Activated naive CD4-positive, alpha-beta T cell treated with Interleukin-2 at 50 U/mL for 16 hours (primary cell): Measurements from ENCODE around the gene PI4KA.
"Not testable (repeated sequence)": the region's sequence is repeated elsewhere in the genome, so short reads cannot be mapped to it uniquely, and the experiment has no call there.

ENCODE experiments used
- DNase-seq: peaks from one replicate; pipeline ENCODE4 v3.0.0-alpha.2; 2020

The PI4KA gene

DNA sequence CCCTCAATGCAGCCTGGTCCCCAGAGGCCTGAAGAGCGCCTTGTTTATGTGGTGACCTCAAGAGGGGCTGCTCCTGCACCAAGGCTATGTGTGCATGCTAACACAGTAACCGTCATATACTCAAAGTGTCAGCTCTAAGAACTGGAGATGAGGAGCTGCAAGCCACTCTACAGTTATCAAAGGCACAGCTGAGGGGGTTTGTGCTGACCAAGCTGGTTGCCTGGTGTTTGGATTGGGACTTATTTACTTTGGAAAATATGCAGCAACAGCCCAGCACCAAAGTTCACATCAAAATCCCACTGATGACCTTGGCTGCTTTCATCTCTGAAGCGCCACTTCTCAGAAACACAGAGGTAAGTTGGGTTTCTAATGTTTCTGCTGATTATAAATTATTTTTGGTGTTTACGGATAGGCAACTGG, 84.8 kb downstream of the PI4KA start, which contains the start of gene SERPIND1:
TSS of gene SERPIND1 (plus strand) at position 321 of the 420 bp plus-strand sequence. CDS start 5,200 bp downstream, outside the sequence.
- DNase-seq, result no peak

GRCh38 chr22:20771918-20772625, 86.5 kb downstream of the PI4KA start:
- DNase-seq, result no peak

DNA sequence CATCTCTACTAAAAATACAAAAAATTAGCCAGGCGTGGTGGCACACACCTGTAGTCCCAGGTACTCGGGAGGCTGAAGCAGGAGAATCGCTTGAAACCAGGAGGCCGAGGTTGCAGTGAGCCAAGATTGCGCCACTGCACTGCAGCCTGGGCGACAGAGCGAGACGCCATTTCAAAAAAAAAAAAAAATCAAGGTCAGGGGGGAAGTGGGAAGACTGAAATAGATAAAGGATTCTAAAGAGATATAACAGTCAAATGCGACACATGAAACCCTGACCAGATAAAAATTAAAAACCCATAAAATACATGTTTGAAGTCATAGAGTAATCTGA, 89.2 kb downstream of the PI4KA start:
- not testable (repeated sequence) for DNase-seq

DNA sequence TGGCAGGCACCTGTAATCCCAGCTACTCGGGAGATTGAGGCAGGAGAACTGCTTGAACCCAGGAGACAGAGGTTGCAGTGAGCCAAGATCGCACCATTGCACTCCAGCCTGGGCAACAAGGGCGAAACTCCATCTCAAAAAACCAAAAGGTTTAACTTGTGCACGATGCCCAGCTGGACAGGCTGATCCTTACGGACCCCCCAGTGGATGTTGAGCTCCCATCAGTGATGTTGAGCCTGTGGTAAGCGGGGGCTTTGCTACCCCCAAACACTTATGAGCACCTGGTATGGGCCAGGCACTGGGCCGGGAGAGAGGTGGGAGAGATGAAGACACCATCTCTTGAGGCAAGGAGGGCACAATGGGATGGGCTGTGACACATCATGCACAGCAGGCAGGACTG, 92.1 kb downstream of the PI4KA start:
- no peak for DNase-seq

DNA sequence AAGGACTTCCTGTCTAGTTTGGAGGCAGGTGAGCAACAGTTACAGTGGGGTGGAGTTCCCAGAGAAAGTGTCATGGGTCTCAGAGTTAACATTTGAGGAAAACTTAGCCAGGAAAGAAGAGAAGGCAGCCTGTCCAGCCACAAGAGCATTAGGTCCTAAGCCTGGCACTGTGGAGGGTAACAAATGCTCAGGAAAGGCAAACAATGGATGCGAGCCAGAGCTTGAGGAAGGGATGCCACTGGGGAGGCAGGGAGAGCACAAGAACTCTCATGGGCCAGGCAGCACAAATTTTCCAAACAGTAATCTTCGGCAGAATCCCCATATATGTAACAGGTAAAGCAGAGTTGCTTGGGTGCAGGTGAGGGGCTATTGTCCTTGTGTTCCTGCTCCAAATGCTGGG, 92.7 kb downstream of the PI4KA start:
- DNase-seq, result no peak

DNA sequence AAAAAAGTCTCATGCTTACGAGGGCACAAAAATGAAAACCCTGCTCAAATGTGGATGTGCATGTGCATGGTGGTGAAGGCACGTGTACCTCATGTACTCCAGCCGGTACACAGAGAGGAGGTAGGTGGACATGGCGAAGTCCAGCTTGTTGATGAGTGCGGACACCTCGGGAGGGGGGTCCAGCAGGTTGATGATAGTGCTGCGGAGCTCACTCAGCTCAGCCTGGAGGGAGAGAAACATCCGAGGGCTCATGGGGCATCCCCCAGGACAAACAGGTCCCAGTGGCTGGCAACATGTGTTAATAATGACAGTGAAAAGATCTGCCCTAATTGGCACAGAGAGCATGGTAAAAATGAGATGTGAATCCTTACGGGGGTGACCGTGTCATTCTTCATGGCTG, 93.9 kb downstream of the PI4KA start:
- no peak for DNase-seq

DNA sequence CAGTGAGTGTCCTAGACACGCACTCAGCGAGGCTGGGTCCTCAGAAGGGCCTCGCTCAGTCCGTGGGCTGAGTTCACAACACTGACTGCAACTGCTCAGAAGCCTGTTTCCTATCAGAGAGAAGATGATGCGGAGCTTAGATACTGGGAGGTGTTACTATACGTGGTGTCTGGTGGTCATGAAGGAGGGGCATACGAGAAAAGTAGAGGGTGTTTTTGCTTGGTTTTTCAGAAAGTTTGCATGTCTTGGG, 94.2 kb downstream of the PI4KA start:
- no peak for DNase-seq

DNA sequence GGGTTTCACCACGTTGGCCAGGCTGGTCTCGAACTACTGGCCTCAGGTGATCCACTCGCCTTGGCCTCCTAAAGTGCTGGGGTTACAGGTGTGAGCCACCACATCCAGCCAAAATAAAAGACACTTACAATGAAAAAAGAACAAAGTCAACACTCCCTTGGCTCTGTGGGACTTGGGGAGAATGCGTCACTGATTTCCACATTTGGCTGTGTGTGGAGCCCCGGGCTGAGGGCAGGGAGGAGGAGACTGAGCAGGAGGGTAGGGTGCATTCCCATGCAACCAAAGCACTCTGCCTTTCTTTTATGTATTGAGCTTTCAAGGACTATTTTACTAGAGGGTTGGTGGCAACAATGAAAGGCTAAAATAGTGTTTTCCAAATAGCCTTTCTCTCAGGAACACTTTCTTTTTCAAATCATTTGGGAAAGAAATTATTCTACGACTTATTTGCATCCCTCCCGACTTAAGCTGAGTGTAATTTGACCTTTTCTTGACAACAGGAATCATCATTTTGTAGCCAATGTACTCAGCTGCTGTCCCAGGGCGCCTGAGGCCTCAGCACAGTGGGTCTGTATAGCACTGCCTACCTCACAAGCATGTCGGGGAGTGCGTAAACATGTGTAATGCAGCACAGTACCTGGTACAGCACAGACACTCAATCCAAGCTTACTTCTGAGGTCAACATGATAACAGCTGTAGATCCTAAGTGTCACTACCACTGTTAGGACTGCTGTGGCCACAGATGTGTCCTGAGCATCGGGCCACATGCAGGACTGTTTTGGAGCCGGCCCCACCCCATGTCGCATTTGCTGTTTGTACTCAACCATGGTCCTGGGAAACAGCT, 94.8 kb downstream of the PI4KA start:
- no peak for DNase-seq

DNA sequence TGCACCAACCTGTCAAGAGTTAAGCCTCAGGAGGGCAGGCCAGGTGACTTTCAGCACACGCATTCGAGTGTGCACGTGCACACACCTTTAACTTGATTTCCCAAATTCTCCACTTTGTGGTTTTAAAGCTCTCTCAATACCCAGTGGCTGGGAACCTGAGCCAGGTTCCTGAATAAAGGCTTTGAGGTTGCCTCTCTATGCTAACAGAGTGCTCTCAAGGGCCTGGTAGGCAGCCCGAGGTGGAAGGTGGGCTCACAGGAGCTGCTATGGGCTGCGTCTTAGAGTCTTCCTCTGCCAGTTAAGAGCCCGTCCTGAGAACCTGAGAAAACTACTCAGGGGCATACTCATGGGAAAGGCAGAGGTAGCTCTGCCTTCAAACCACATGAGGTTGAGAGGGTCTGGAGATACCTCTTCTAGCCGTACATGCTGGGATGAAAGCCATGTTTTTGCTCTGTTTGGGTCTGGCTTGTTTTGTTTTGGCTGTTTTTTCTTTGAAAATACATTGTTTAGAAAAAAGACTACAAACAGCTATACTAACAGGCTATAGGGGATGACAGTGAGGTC, 96.3 kb downstream of the PI4KA start:
- DNase-seq, result no peak

DNA sequence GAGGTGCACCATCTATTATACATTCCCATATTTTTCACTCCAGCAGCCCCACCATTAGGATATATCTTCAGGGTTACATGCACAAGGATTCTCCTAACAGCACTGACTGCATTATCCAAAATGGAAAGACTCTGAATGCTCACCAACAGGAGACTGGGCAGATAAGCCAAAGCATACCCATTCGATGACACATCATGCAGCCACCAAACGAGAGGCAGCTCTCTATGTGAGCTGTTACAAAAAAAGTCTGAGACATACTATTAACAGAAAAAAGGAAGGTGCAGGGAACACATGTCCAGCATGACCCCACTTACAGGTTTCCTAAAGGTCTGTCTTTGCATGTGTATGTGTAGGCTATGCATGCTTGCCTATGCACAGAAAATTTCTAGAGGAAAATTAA, 97.1 kb downstream of the PI4KA start:
- DNase-seq, result no peak

DNA sequence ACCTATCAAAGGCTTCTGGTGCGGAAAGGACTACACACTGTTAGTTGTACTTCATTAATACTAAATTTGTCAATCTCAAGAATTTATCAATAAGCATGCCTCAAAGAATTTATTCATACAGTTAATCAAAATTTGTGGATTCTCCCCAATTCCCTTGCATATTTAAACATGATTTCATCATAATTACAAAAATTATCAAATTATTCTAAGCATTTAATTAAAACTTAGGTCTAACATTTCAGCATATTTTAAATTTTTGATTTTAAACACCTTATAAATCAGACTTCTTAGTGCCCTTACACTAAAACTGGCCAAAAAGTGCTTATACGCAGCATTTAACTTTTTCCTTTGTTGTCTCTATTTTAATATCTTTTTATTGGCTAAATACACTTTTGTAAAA, 98.5 kb downstream of the PI4KA start:
- DNase-seq, result no peak

- no peak for DNase-seq
Observed at GRCh38 chr22:20758688-20759087, 99.9 kb downstream of the PI4KA start.

DNA sequence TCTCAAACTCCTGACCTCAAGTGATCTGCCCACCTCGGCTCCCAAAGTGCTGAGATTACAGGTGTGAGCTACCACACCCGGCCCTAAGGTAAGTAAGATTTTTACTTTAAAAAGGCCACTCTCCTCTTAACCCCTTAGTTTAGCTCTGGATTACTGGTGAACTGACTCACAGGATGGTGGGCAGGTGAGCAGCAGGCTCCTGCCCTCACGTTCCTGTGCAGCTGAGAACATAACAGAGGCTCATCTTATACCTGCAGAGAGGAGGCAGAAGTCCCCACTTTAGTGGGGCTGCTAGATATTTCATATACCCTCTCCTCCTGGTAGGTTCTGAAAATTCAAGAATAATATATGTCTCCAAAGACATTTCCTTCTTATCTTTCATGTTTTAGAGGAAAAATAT, 101.8 kb downstream of the PI4KA start:
- DNase-seq, result no peak

DNA sequence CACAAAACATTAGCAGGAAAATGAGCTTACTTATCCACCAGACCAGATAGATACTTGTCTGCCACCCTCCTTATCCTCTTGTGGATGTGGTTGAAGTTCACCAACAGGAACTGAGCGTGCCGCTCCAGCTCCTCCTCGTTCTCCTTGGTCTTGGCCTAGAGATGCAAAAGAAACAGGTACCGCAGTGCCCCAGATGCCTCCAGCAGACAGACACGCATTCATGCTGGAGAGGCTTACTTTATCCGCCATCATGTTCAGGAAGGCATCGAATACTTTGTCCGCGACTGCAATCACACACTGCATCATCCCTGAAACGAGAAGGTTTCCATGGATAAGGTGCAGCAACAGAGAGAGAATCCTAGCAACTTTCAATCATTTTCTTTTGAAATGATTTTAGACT, 105.7 kb downstream of the PI4KA start:
- no peak for DNase-seq

GRCh38 chr22:20752104-20752741, 106.4 kb downstream of the PI4KA start:
- DNase-seq, result no peak

GRCh38 chr22:20751185-20751851, 107.3 kb downstream of the PI4KA start:
- no peak for DNase-seq

- DNase-seq, result peak; percentile 45
Observed at GRCh38 chr22:20750461-20751184, 108.0 kb downstream of the PI4KA start.

GRCh38 chr22:20749453-20749852, 109.2 kb downstream of the PI4KA start:
- no peak for DNase-seq

GRCh38 chr22:20748731-20749428, 109.7 kb downstream of the PI4KA start:
- no peak for DNase-seq

- DNase-seq, result no peak
Observed at GRCh38 chr22:20748082-20748481, 110.5 kb downstream of the PI4KA start.

GRCh38 chr22:20747223-20747622, 111.4 kb downstream of the PI4KA start:
- DNase-seq, result no peak
